IMR-90 (cell line): ENCODE data around the gene LMNTD2. TPM values are rescaled to one million over a fixed set of nuclear protein-coding genes. Genes with fewer than 3 reads are reported as not detected.

Source experiments
- ATAC-seq: fragments of 200-7000 bp; cut with Tn5 transposase; 2 replicates; pipeline ENCODE4 v1.9.1; 2020; ENCODE audit warnings: low read depth, mild to moderate bottlenecking, moderate library complexity
- BruUV-seq: library from RNA; stranded (reverse); fragments of 400-500 nt; replicated peaks from 2 replicates; lab custom pipeline; 2021; lab: Mats Ljungman, UMichigan
- CTCF ChIA-PET: fragments of 300-600 bp; formaldehyde crosslinking; extraction: SDS; loops from one replicate; lab custom pipeline; 2021; ENCODE audit warnings: antibody characterized with exemption; lab: Yijun Ruan, JAX
- POLR2A ChIA-PET: fragments of 300-600 bp; sonication (Branson Sonifier 250); formaldehyde crosslinking; loops from one replicate; lab custom pipeline; 2022; ENCODE audit warnings: antibody characterized with exemption; ENCODE audit not compliant: unreplicated experiment; lab: Charles Lee
- DNase-seq: peaks from one replicate; pipeline ENCODE4 v3.0.0; 2013
- H2AFZ ChIP-seq: replicated peaks from 2 replicates; pipeline ENCODE3; 2013; ENCODE audit warnings: low read length, mild to moderate bottlenecking; ENCODE audit not compliant: poor library complexity
- H2AK5ac ChIP-seq: 2 replicates; pipeline ENCODE4 v1.6.1; 2013; ENCODE audit warnings: low read depth, low read length, inconsistent platforms
- H2AK9ac ChIP-seq: replicated peaks from 2 replicates; pipeline ENCODE3; 2013; ENCODE audit warnings: mild to moderate bottlenecking, low read depth, low read length, moderate library complexity; ENCODE audit not compliant: poor library complexity
- H2BK120ac ChIP-seq: 2 replicates; pipeline ENCODE4 v1.6.1; 2013; ENCODE audit warnings: low read depth, low read length, inconsistent platforms
- H2BK15ac ChIP-seq: 3 replicates; pipeline ENCODE4 v1.6.1; 2013; ENCODE audit warnings: low read depth, low read length, inconsistent platforms
- H2BK20ac ChIP-seq: 2 replicates; pipeline ENCODE4 v1.6.1; 2013; ENCODE audit warnings: low read depth, mild to moderate bottlenecking, inconsistent platforms, low read length, moderate library complexity
- H2BK5ac ChIP-seq: 2 replicates; pipeline ENCODE4 v1.6.1; 2013; ENCODE audit warnings: mild to moderate bottlenecking, low read depth, low read length, inconsistent platforms; ENCODE audit not compliant: poor library complexity, severe bottlenecking
- H3K14ac ChIP-seq: replicated peaks from 2 replicates; pipeline ENCODE4 v1.6.1; 2013; ENCODE audit warnings: low read depth, low read length, inconsistent platforms
- H3K18ac ChIP-seq: 2 replicates; pipeline ENCODE4 v1.6.1; 2013; ENCODE audit warnings: low read depth, low read length, control low read depth
- H3K23ac ChIP-seq: 2 replicates; pipeline ENCODE4 v1.6.1; 2013; ENCODE audit warnings: low read depth, low read length, inconsistent platforms
- H3K27ac ChIP-seq: 2 replicates; pipeline ENCODE4 v1.5.1; 2013; ENCODE audit warnings: mild to moderate bottlenecking, control low read depth, low read length; ENCODE audit not compliant: insufficient read depth
- H3K27me3 ChIP-seq: 2 replicates; pipeline ENCODE4 v1.6.1; 2013; ENCODE audit warnings: low read length; ENCODE audit not compliant: control insufficient read depth, insufficient read depth
- H3K36me3 ChIP-seq: 2 replicates; pipeline ENCODE4 v1.6.1; 2013; ENCODE audit warnings: low read length, mixed read lengths; ENCODE audit not compliant: control insufficient read depth, insufficient read depth
- H3K4ac ChIP-seq: 2 replicates; pipeline ENCODE4 v1.6.1; 2013; ENCODE audit warnings: low read depth, low read length, inconsistent platforms
- H3K4me1 ChIP-seq: 2 replicates; pipeline ENCODE4 v1.6.1; 2013; ENCODE audit warnings: low read length, mixed read lengths; ENCODE audit not compliant: control insufficient read depth, insufficient read depth
- H3K4me2 ChIP-seq: 2 replicates; pipeline ENCODE4 v1.6.1; 2013; ENCODE audit warnings: low read depth, mild to moderate bottlenecking, control low read depth, low read length, moderate library complexity
- H3K4me3 ChIP-seq: 2 replicates; pipeline ENCODE4 v1.5.1; 2013; ENCODE audit warnings: low read depth, mild to moderate bottlenecking, control low read depth, low read length, moderate library complexity; ENCODE audit not compliant: insufficient read depth
- H3K56ac ChIP-seq: 2 replicates; pipeline ENCODE4 v1.6.1; 2013; ENCODE audit warnings: low read length, inconsistent platforms; ENCODE audit not compliant: insufficient read depth; ENCODE audit errors: extremely low read depth
- H3K79me1 ChIP-seq, 2 experiments: 2 replicates each; pipeline ENCODE4 v1.6.1; 2013; ENCODE audit warnings: low read length in 2 of 2, inconsistent platforms in 1 of 2, low read depth in 1 of 2
- H3K9ac ChIP-seq: 2 replicates; pipeline ENCODE4 v1.6.1; 2013; ENCODE audit warnings: low read depth, low read length, control low read depth
- H3K9me1 ChIP-seq: 2 replicates; pipeline ENCODE4 v1.6.1; 2013; ENCODE audit warnings: low read length, inconsistent platforms; ENCODE audit not compliant: insufficient read depth
- H3K9me3 ChIP-seq: 2 replicates; pipeline ENCODE4 v1.6.1; 2013; ENCODE audit warnings: low read length; ENCODE audit not compliant: control insufficient read depth, insufficient read depth
- H4K20me1 ChIP-seq: 2 replicates; pipeline ENCODE4 v1.6.1; 2013; ENCODE audit warnings: low read length, inconsistent platforms; ENCODE audit not compliant: insufficient read depth
- H4K5ac ChIP-seq: 2 replicates; pipeline ENCODE4 v1.6.1; 2013; ENCODE audit warnings: mild to moderate bottlenecking, low read depth, low read length, control low read depth
- H4K8ac ChIP-seq, 2 experiments: 2 replicates each; pipeline ENCODE4 v1.6.1; 2013; ENCODE audit warnings: low read depth in 2 of 2, low read length in 2 of 2, control low read depth in 1 of 2, inconsistent platforms in 1 of 2
- H4K91ac ChIP-seq: 2 replicates; pipeline ENCODE4 v1.6.1; 2013; ENCODE audit warnings: low read depth, low read length, inconsistent platforms; ENCODE audit not compliant: insufficient read depth
- NFE2L2 ChIP-seq: fragments of 150-350 bp; IDR thresholded peaks from 2 replicates; pipeline ENCODE4 v1.6.1; 2016; ENCODE audit warnings: low read depth, mild to moderate bottlenecking, low read length
- POLR2A ChIP-seq: IDR thresholded peaks from 2 replicates; pipeline ENCODE4 v1.6.1; 2012; ENCODE audit warnings: mild to moderate bottlenecking, low read depth, low read length
- RCOR1 ChIP-seq: IDR thresholded peaks from 2 replicates; pipeline ENCODE4 v1.6.1; 2012; ENCODE audit warnings: mild to moderate bottlenecking, low read length, improper control_type of control experiment; ENCODE audit not compliant: insufficient replicate concordance
- WGBS, 2 experiments: methylation state at CpG; one replicate each; pipeline versions ENCODE4 v1.1.5 to v1.1.7; 2013; ENCODE audit warnings: missing lambda C conversion rate in 2 of 2; ENCODE audit not compliant: insufficient read length in 1 of 2; ENCODE audit errors: extremely low coverage in 2 of 2; 5-methylcytosine and 5-hydroxymethylcytosine counted together
- dilution Hi-C: fragments of 300-500 bp; cut with HindIII; formaldehyde crosslinking; loops from one replicate; pipeline ENCODE4 v1.14.3; 2018; ENCODE audit warnings: low sequenced_read_pairs; ENCODE audit not compliant: unreplicated experiment
- in situ Hi-C: fragments of 300-500 bp; cut with MboI; formaldehyde crosslinking; loops from 3 replicates; pipeline ENCODE4 v1.14.3; 2019; ENCODE audit warnings: low sequenced_read_pairs, inconsistent platforms, mixed read lengths
- intact Hi-C: fragments of 100-400 bp; cut with micrococcal nuclease; formaldehyde crosslinking; loops from 2 replicates; pipeline ENCODE4 v1.10.0; 2022
- polyA plus RNA-seq, 3 experiments: library from polyadenylated mRNA; depleted of rRNA; stranded (reverse); fragments of >200 nt; gene quantifications; 2 replicates each; pipeline ENCODE4 v1.2.3, GENCODE V29; 2012; ENCODE audit warnings: low replicate concordance in 1 of 3
- total RNA-seq: library from RNA; depleted of rRNA; stranded (reverse); fragments of >200 nt; gene quantifications from 2 replicates; pipeline ENCODE4 v1.2.3, GENCODE V29; 2012
- TF ChIP-seq, protein P1 (sequence below): fragments of 150-350 bp; IDR thresholded peaks from 2 replicates; pipeline ENCODE4 v1.6.1; 2017; ENCODE audit warnings: mild to moderate bottlenecking, antibody characterized with exemption, low read length, low read depth

LMNTD2 gene
- total and polyA plus RNA-seq, 2 of the 4 experiments (the other 2 are of a cell fraction): 0.18 to 1.3 TPM

DNA sequence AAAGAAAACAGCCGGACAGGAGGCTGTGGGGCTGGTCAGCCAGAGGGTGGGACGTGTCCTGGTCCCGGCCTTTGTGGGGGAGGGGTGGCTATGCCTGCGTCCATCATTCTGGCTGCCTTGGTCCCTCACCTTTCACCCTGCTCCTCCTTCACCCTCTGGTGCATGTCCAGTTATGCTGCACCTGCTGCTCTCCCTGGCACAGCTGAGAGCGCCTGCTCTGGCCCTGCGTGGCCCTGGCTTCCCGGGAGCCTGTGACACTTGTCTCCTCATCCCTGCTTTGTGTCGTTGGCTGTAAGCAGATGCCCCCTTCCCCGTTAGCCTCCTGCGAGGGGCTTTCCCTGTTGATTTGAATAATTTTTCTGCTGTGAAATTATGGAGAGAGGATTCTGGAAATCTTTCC lies 32.4 kb upstream of the LMNTD2 start:
- Histone ChIP-seq H2AFZ (no peak overlapping the region), H2AK9ac (no peak overlapping the region), H4K91ac (no peak overlapping the region), H4K8ac (no peak overlapping the region), H3K9ac (no peak overlapping the region), H2BK15ac (no peak overlapping the region), H3K18ac (no peak overlapping the region), H3K56ac (no peak overlapping the region), H3K4me1 (0 out of 2 replicates have a peak, but pooled peaks cover 2% of the 10 kb centered on the region), H3K36me3 (peaks cover 69% of the 10 kb centered on the region), H4K20me1 (peaks cover 57% of the 10 kb centered on the region), H2AK5ac (no peak overlapping the region), H3K23ac (no peak overlapping the region), H3K27me3 (no peaks in the 10 kb centered on the region), H3K4ac (no peak overlapping the region), H4K5ac (no peak overlapping the region), H2BK120ac (no peak overlapping the region), H2BK20ac (no peak overlapping the region), H3K9me3 (no peaks in the 10 kb centered on the region), H2BK5ac (no peak overlapping the region), H3K27ac (no peak overlapping the region), H3K9me1 (no peaks in the 10 kb centered on the region; the same call in 1 of the 2 replicates), H3K4me3 (no peak overlapping the region), H3K4me2 (no peak overlapping the region), H3K14ac (no peak overlapping the region), H3K79me1 (peaks cover 30 to 64% of the 10 kb centered on the region in 2 experiments)
- TF ChIP-seq POLR2A (no peak), RCOR1 (no peak), NFE2L2 (no peak)
- TF ChIP-seq, protein P1, sequence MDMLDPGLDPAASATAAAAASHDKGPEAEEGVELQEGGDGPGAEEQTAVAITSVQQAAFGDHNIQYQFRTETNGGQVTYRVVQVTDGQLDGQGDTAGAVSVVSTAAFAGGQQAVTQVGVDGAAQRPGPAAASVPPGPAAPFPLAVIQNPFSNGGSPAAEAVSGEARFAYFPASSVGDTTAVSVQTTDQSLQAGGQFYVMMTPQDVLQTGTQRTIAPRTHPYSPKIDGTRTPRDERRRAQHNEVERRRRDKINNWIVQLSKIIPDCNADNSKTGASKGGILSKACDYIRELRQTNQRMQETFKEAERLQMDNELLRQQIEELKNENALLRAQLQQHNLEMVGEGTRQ: no peak
- dilution Hi-C loops (no loop called here), in situ Hi-C loops (no loop called here), intact Hi-C loops (no loop called here)
- POLR2A ChIA-PET: no interaction called here
- ATAC-seq (no peak), DNase-seq (no peak)
- BruUV-seq: no TSS peak
- CTCF ChIA-PET: no interaction called here
- no CpG with 5 or more reads among the region's 10 CpGs for WGBS, 2 experiments
